ENCODE measurements around the gene LSM4. TPM values are rescaled to one million over a fixed set of nuclear protein-coding genes. Genes with fewer than 3 reads are reported as not detected.

LSM4 gene
- total RNA-seq, 1 donor from 2014 or later, result 62.5 TPM

- no peak overlapping the region for H3K4me3 ChIP-seq
- H3K4me1 ChIP-seq, result peaks cover 5 to 23% of the 10 kb centered on the region in 2 donors
- H3K27me3 ChIP-seq, result no peaks in the 10 kb centered on the region
- TF ChIP-seq CTCF (IDR thresholded peaks at IDR 0.05), result no peak
- H3K27ac ChIP-seq, result no peak overlapping the region
- peak in 1 of 2 donors; percentile 79 for DNase-seq (ENCODE audit: low spot score in 2 of 2)
- H3K9me3 ChIP-seq, result no peaks in the 10 kb centered on the region
- intact Hi-C loops (cut with DNase I), result loop anchor here (10.0 kb wide), 1 partner anchor 1947 kb away; the partner anchor contains the start of gene KLF2
- peaks cover 15 to 41% of the 10 kb centered on the region in 2 donors for H3K36me3 ChIP-seq
Observed at GRCh38 chr19:18271433-18271841, 51.4 kb downstream of the LSM4 start.

GRCh38 chr19:18270326-18270725 is 52.5 kb downstream of the LSM4 start:
- Histone ChIP-seq H3K27ac (no peak overlapping the region), H3K4me3 (no peak overlapping the region), H3K36me3 (peaks cover 17 to 43% of the 10 kb centered on the region in 2 donors), H3K4me1 (peaks cover under 1 to 13% of the 10 kb centered on the region in 2 donors), H3K9me3 (no peaks in the 10 kb centered on the region), H3K27me3 (no peaks in the 10 kb centered on the region)
- DNase-seq (ENCODE audit: low spot score in 2 of 2), result no peak
- TF ChIP-seq CTCF (IDR thresholded peaks at IDR 0.05), result no peak
- intact Hi-C loops (cut with DNase I), result loop anchor here (10.0 kb wide), 1 partner anchor 1946 kb away; the partner anchor contains the start of gene KLF2

GRCh38 chr19:18269070-18269723 is 53.7 kb downstream of the LSM4 start:
- intact Hi-C loops (cut with DNase I), result no loop called here
- peaks cover 0 to 2% of the 10 kb centered on the region in 2 donors for H3K4me1 ChIP-seq
- H3K27me3 ChIP-seq, result no peaks in the 10 kb centered on the region
- H3K36me3 ChIP-seq, result peaks cover 27 to 52% of the 10 kb centered on the region in 2 donors
- no peaks in the 10 kb centered on the region for H3K9me3 ChIP-seq
- no peak for DNase-seq (ENCODE audit: low spot score in 2 of 2)
- H3K4me3 ChIP-seq, result no peak overlapping the region
- TF ChIP-seq CTCF (IDR thresholded peaks at IDR 0.05), result no peak
- H3K27ac ChIP-seq, result no peak overlapping the region

GRCh38 chr19:18266771-18267686 is 55.8 kb downstream of the LSM4 start:
- Histone ChIP-seq H3K27ac (no peak overlapping the region), H3K36me3 (peaks cover 28 to 66% of the 10 kb centered on the region in 2 donors), H3K4me1 (no peaks in the 10 kb centered on the region), H3K4me3 (no peak overlapping the region), H3K27me3 (no peaks in the 10 kb centered on the region), H3K9me3 (no peaks in the 10 kb centered on the region)
- intact Hi-C loops (cut with DNase I), result no loop called here
- TF ChIP-seq CTCF (IDR thresholded peaks at IDR 0.05), result no peak
- DNase-seq (ENCODE audit: low spot score in 2 of 2), result no peak

- Histone ChIP-seq H3K27ac (no peak overlapping the region), H3K36me3 (peaks cover 28 to 66% of the 10 kb centered on the region in 2 donors), H3K27me3 (no peaks in the 10 kb centered on the region), H3K4me1 (no peaks in the 10 kb centered on the region), H3K4me3 (no peak overlapping the region), H3K9me3 (no peaks in the 10 kb centered on the region)
- no peak for DNase-seq (ENCODE audit: low spot score in 2 of 2)
- intact Hi-C loops (cut with DNase I), result no loop called here
- TF ChIP-seq CTCF (IDR thresholded peaks at IDR 0.05), result no peak
Observed at GRCh38 chr19:18265582-18265981, 57.3 kb downstream of the LSM4 start.

All from ascending aorta (tissue), 2 donors.